Endothelial cell of umbilical vein (primary cell): ENCODE measurements around the gene UNC5C. TPM values are rescaled to one million over a fixed set of nuclear protein-coding genes. Genes with fewer than 3 reads are reported as not detected.

ENCODE experiments used
- BruUV-seq: library from RNA; stranded (reverse); fragments of 400-500 nt; replicated peaks from 2 replicates; lab custom pipeline; 2021; lab: Mats Ljungman, UMichigan
- CTCF ChIA-PET: fragments of 300-600, 350-600 bp; sonication (Branson Sonifier 250); formaldehyde crosslinking; loops from one replicate; lab custom pipeline; 2021; ENCODE audit warnings: antibody characterized with exemption, inconsistent platforms; lab: Charles Lee
- POLR2A ChIA-PET: fragments of 300-600, 350-600 bp; sonication (Branson Sonifier 250); formaldehyde crosslinking; loops from one replicate; lab custom pipeline; 2021; ENCODE audit warnings: antibody characterized with exemption, inconsistent platforms; lab: Charles Lee
- DNase-seq: peaks from one replicate; pipeline ENCODE4 v3.0.0-alpha.2; 2011; ENCODE audit warnings: low read depth, low spot score
- FAIRE-seq: peaks from 2 replicates; lab custom pipeline; 2011; peaks lifted over from hg19 to GRCh38; lab: Jason Lieb, UNC
- H2AFZ ChIP-seq: 2 replicates; pipeline ENCODE4 v1.6.0; 2012; ENCODE audit warnings: low read depth, low read length, control low read depth, inconsistent platforms
- H3K27ac ChIP-seq: 2 replicates; pipeline ENCODE4 v1.5.1; 2011; ENCODE audit warnings: low read depth, mild to moderate bottlenecking, control low read depth, low read length, moderate library complexity; ENCODE audit not compliant: insufficient read depth
- H3K27me3 ChIP-seq, 2 experiments: 2 replicates each; pipeline versions ENCODE4 v1.6.0 to v1.6.1; 2011; ENCODE audit warnings: low read length in 2 of 2, mixed read lengths in 1 of 2; ENCODE audit not compliant: control insufficient read depth in 2 of 2, insufficient read depth in 2 of 2
- H3K36me3 ChIP-seq, 2 experiments: 2 replicates in 1 of 2; 3 replicates in 1 of 2; pipeline ENCODE4 v1.5.1; 2011; ENCODE audit warnings: low read length in 2 of 2, mild to moderate bottlenecking in 1 of 2, moderate library complexity in 1 of 2; ENCODE audit not compliant: control insufficient read depth in 2 of 2, insufficient read depth in 2 of 2; ENCODE audit errors: extremely low read depth in 1 of 2
- H3K4me1 ChIP-seq: 3 replicates; pipeline ENCODE4 v1.5.1; 2011; ENCODE audit warnings: mild to moderate bottlenecking, low read length; ENCODE audit not compliant: control insufficient read depth, insufficient read depth; ENCODE audit errors: extremely low read depth
- H3K4me2 ChIP-seq: 2 replicates; pipeline ENCODE4 v1.6.1; 2011; ENCODE audit warnings: low read length, control low read depth, mixed read lengths; ENCODE audit not compliant: insufficient read depth
- H3K4me3 ChIP-seq, 3 experiments: fragments of 200-600 bp in 1 of 3; sonication (generic), shearing (Covaris generic) in 1 of 3; replicated peaks in 1 of 3; 2 replicates each; pipeline ENCODE4 v1.5.1; 2011 to 2016; ENCODE audit warnings: control low read depth in 3 of 3, low read length in 3 of 3, mild to moderate bottlenecking in 2 of 3, inconsistent platforms in 1 of 3, low read depth in 1 of 3, moderate library complexity in 1 of 3; ENCODE audit not compliant: insufficient read depth in 1 of 3
- H3K79me2 ChIP-seq: 2 replicates; pipeline ENCODE4 v1.6.0; 2012; ENCODE audit warnings: low read length, inconsistent platforms; ENCODE audit not compliant: control insufficient read depth, insufficient read depth
- H3K9ac ChIP-seq: replicated peaks from 2 replicates; pipeline ENCODE3; 2011; ENCODE audit warnings: low read length, control low read depth; ENCODE audit not compliant: insufficient read depth; ENCODE audit errors: extremely low read depth
- H3K9me1 ChIP-seq: replicated peaks from 3 replicates; pipeline ENCODE4 v1.6.0; 2011; ENCODE audit warnings: mild to moderate bottlenecking, low read length; ENCODE audit not compliant: control insufficient read depth, insufficient read depth; ENCODE audit errors: extremely low read depth
- H3K9me3 ChIP-seq: replicated peaks from 2 replicates; pipeline ENCODE4 v1.5.1; 2012; ENCODE audit warnings: low read length, inconsistent platforms; ENCODE audit not compliant: control insufficient read depth, insufficient read depth
- H4K20me1 ChIP-seq: replicated peaks from 2 replicates; pipeline ENCODE3; 2011; ENCODE audit warnings: mild to moderate bottlenecking, low read length; ENCODE audit not compliant: control insufficient read depth, insufficient read depth; ENCODE audit errors: extremely low read depth
- EZH2 ChIP-seq: IDR thresholded peaks from 2 replicates; pipeline ENCODE4 v1.6.1; 2012; ENCODE audit warnings: borderline replicate concordance, low read depth, mild to moderate bottlenecking, moderate library complexity, low read length, inconsistent platforms; ENCODE audit not compliant: severe bottlenecking
- FOS ChIP-seq: IDR thresholded peaks from 2 replicates; pipeline ENCODE4 v1.6.1; 2011; ENCODE audit warnings: mild to moderate bottlenecking, low read length, moderate library complexity, borderline replicate concordance; ENCODE audit not compliant: insufficient read depth
- GATA2 ChIP-seq: IDR thresholded peaks from 2 replicates; pipeline ENCODE4 v1.7.0; 2011; ENCODE audit warnings: low read depth, mild to moderate bottlenecking, moderate library complexity, mixed read lengths, low read length; ENCODE audit not compliant: insufficient read length, insufficient read depth
- JUN ChIP-seq: IDR thresholded peaks from 2 replicates; pipeline ENCODE4 v1.6.1; 2011; ENCODE audit warnings: borderline replicate concordance, low read depth; ENCODE audit not compliant: insufficient read length, insufficient read depth
- MYC ChIP-seq: IDR thresholded peaks from one replicate; pipeline ENCODE4 v1.6.1; 2011; ENCODE audit warnings: mild to moderate bottlenecking, low read depth, low read length
- POLR2AphosphoS5 ChIP-seq: IDR thresholded peaks from 2 replicates; pipeline ENCODE4 v1.6.1; 2012; ENCODE audit warnings: low read depth, mild to moderate bottlenecking, control low read depth, low read length, moderate library complexity; ENCODE audit not compliant: insufficient read depth
- dilution Hi-C: fragments of 300-500 bp; cut with MboI; formaldehyde crosslinking; loops from one replicate; pipeline ENCODE4 v1.15.0; 2019; ENCODE audit warnings: low sequenced_read_pairs; ENCODE audit not compliant: extremely low pct_ligation_motif_present
- intact Hi-C: fragments of 100-400 bp; cut with micrococcal nuclease; formaldehyde crosslinking; loops from one replicate; pipeline ENCODE4 v1.10.0; 2022
- polyA plus RNA-seq, 4 experiments: library from polyadenylated mRNA; depleted of rRNA in 3 of 4; stranded (reverse) in 3 of 4; unstranded in 1 of 4; fragments of >200 nt; gene quantifications; 2 replicates each; pipeline versions ENCODE4 v1.2.1 to v1.2.3, GENCODE V29; 2011 to 2012; ENCODE audit warnings: missing spikeins in 1 of 4
- total RNA-seq: library from RNA; stranded (reverse); gene quantifications from 2 replicates; pipeline ENCODE4 v1.2.3, GENCODE V29; 2021
- TF ChIP-seq, protein P1 (sequence below), 2 donors: IDR thresholded peaks; 1 replicate in 1 of 2; 2 replicates in 1 of 2; pipeline ENCODE4 v1.5.1; 2011; ENCODE audit warnings: low read length in 2 of 2, mild to moderate bottlenecking in 2 of 2, moderate library complexity in 2 of 2, control low read depth in 1 of 2, inconsistent platforms in 1 of 2, low read depth in 1 of 2; ENCODE audit not compliant: insufficient read depth in 1 of 2; ENCODE audit errors: extremely low read depth in 1 of 2

Gene UNC5C
- total and polyA plus RNA-seq, 2 donors (not counting 3 experiments of a cell fraction or from before 2014, with no cell fraction given), result 0.44 to 0.53 TPM

- DNase-seq, result no peak
- no peaks in the 10 kb centered on the region for H3K9me3 ChIP-seq
- no peak for FAIRE-seq
- no peak overlapping the region for H3K9ac ChIP-seq
- POLR2A ChIA-PET, result interaction anchor here (0.6 kb wide), 1 partner anchor 911 kb away, joined by 3 read pairs; the partner anchor contains the start of gene SMARCAD1
- H3K79me2 ChIP-seq, result no peaks in the 10 kb centered on the region
- no peaks in the 10 kb centered on the region for H3K36me3 ChIP-seq
- intact Hi-C loops (no loop called here), dilution Hi-C loops (no loop called here)
- no peaks in the 10 kb centered on the region for H4K20me1 ChIP-seq
- H3K27me3 ChIP-seq, result no peaks in the 10 kb centered on the region
- H3K9me1 ChIP-seq, result no peaks in the 10 kb centered on the region
- TF ChIP-seq JUN, result no peak
- TF ChIP-seq, protein P1, sequence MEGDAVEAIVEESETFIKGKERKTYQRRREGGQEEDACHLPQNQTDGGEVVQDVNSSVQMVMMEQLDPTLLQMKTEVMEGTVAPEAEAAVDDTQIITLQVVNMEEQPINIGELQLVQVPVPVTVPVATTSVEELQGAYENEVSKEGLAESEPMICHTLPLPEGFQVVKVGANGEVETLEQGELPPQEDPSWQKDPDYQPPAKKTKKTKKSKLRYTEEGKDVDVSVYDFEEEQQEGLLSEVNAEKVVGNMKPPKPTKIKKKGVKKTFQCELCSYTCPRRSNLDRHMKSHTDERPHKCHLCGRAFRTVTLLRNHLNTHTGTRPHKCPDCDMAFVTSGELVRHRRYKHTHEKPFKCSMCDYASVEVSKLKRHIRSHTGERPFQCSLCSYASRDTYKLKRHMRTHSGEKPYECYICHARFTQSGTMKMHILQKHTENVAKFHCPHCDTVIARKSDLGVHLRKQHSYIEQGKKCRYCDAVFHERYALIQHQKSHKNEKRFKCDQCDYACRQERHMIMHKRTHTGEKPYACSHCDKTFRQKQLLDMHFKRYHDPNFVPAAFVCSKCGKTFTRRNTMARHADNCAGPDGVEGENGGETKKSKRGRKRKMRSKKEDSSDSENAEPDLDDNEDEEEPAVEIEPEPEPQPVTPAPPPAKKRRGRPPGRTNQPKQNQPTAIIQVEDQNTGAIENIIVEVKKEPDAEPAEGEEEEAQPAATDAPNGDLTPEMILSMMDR (IDR thresholded peaks at IDR 0.05; ENCODE audit: extremely low read depth in 1 of 2, insufficient read depth in 1 of 2, low read depth in 1 of 2, low read length in 2 of 2), result no peak
- no peak for TF ChIP-seq POLR2AphosphoS5
- TF ChIP-seq GATA2, result no peak
- TF ChIP-seq EZH2, result no peak
- TF ChIP-seq FOS, result no peak
- no peak for TF ChIP-seq MYC
- no peak overlapping the region for H3K4me3 ChIP-seq
- H3K4me1 ChIP-seq, result peaks cover 2% of the 10 kb centered on the region
- no TSS peak for BruUV-seq
- CTCF ChIA-PET, result interaction anchor here (1.7 kb wide), 1 partner anchor 38 kb away, joined by 3 read pairs; no protein-coding TSS in a partner anchor
- no peak overlapping the region for H3K4me2 ChIP-seq
- no peak overlapping the region for H2AFZ ChIP-seq
- no peak overlapping the region for H3K27ac ChIP-seq
Observed at GRCh38 chr4:95118497-95118896, 430.3 kb downstream of the UNC5C start.
